Measurements from ENCODE around the gene ISM1.
"Not testable (repeated sequence)": the region's sequence is repeated elsewhere in the genome, so short reads cannot be mapped to it uniquely, and the experiment has no call there.

Gene ISM1

GRCh38 chr20:13228771-13229170 is 7.7 kb downstream of the ISM1 start:
- DNase-seq (ENCODE audit: low spot score), result no peak
- in situ Hi-C loops (cut with MboI; ENCODE audit: low sequenced_read_pairs, unreplicated experiment), result no loop called here
- no peak for TF ChIP-seq CTCF (IDR thresholded peaks at IDR 0.05; ENCODE audit: borderline replicate concordance, control extremely low read depth, extremely low read depth, insufficient read depth, missing control alignments)

DNA sequence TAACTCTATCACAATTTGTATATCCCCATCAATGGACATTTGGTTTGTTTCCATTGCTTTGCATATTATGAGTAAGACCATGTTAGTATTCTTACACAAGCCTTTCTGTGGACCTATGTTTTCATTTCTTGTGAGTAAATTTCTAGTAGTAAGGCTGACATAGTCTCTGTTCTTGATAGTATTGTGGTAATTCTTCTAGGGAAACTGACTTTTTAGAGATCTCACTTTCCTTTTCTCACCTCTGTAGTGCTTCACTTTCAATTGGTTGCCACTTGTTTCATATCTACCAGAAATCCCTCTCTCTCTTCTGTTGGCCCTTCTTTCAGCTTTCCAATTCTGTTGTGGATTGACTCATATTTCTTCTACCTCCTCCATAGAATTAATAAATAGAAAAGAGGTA is 8.5 kb downstream of the ISM1 start:
- TF ChIP-seq CTCF (IDR thresholded peaks at IDR 0.05; ENCODE audit: borderline replicate concordance, control extremely low read depth, extremely low read depth, insufficient read depth, missing control alignments), result no peak
- in situ Hi-C loops (cut with MboI; ENCODE audit: low sequenced_read_pairs, unreplicated experiment), result no loop called here
- no peak for DNase-seq (ENCODE audit: low spot score)

DNA sequence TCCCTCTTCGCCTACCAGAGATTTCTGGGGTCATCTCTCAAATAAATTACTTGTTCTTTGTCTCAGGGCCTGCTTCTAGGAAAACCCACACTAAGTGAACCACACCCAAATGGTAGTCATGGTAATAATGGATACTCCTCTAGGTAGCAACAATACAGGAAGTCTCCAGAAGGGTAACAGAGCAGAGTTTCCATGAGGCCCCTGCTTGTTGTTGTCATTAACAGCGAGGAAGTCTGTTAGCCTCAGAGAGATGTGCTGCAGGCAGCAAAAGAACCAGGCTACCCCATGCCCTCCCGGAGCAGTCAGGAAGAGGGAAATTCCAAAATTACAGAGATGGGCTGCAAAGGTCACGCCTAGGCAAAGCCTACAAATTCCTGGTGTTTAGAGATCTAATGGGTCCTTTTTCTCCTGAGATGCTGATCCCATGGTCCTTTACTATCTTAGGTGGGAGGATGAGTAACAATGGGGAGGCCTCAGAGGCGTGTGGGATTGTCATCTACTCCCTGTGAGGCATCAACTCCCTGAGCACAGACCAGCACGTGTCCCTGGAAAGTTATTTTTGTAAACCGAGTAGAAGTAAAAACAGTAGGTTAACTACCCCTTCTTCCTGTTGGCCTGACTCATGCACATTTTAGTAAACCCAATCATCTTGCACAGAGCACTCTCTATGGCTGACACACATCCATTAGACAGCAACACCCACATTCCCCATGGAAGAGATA is 10.1 kb downstream of the ISM1 start:
- DNase-seq (ENCODE audit: low spot score), result no peak
- in situ Hi-C loops (cut with MboI; ENCODE audit: low sequenced_read_pairs, unreplicated experiment), result no loop called here
- TF ChIP-seq CTCF (IDR thresholded peaks at IDR 0.05; ENCODE audit: borderline replicate concordance, control extremely low read depth, extremely low read depth, insufficient read depth, missing control alignments), result no peak

- TF ChIP-seq CTCF (IDR thresholded peaks at IDR 0.05; ENCODE audit: borderline replicate concordance, control extremely low read depth, extremely low read depth, insufficient read depth, missing control alignments), result no peak
- no peak for DNase-seq (ENCODE audit: low spot score)
- in situ Hi-C loops (cut with MboI; ENCODE audit: low sequenced_read_pairs, unreplicated experiment), result no loop called here
Observed at GRCh38 chr20:13232999-13233398, 11.9 kb downstream of the ISM1 start.

DNA sequence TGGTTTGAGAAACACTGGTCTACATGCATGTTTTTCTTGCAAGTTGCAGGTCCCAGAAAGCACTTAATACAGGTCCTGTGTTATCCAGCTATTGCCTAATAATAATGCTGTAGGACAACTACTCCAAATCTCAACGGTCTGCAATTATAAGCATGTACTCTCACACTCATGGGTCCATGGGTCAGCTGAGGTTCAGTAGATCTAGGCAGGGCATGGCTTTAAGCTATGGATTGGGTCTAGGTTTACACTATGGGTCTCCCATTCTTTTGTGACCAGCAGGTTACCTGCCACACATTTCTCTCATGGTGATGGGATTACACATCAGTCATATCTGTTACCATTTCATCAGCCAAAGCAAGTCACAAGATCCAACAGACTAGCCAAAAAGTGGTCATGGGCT is 13.9 kb downstream of the ISM1 start:
- DNase-seq (ENCODE audit: low spot score), result no peak
- TF ChIP-seq CTCF (IDR thresholded peaks at IDR 0.05; ENCODE audit: borderline replicate concordance, control extremely low read depth, extremely low read depth, insufficient read depth, missing control alignments), result no peak
- in situ Hi-C loops (cut with MboI; ENCODE audit: low sequenced_read_pairs, unreplicated experiment), result no loop called here

GRCh38 chr20:13236360-13236759 is 15.3 kb downstream of the ISM1 start:
- DNase-seq (ENCODE audit: low spot score); in situ Hi-C loops (cut with MboI; ENCODE audit: low sequenced_read_pairs, unreplicated experiment): not testable (repeated sequence)

- TF ChIP-seq CTCF (IDR thresholded peaks at IDR 0.05; ENCODE audit: borderline replicate concordance, control extremely low read depth, extremely low read depth, insufficient read depth, missing control alignments), result no peak
- DNase-seq (ENCODE audit: low spot score), result no peak
- in situ Hi-C loops (cut with MboI; ENCODE audit: low sequenced_read_pairs, unreplicated experiment), result no loop called here
Observed at GRCh38 chr20:13236990-13237720, 16.1 kb downstream of the ISM1 start.

All from GM13976 (cell line).